Suprapubic skin (tissue), 4 donors: ENCODE results near the gene SPATA4. TPM values are rescaled to one million over a fixed set of nuclear protein-coding genes. Genes with fewer than 3 reads are reported as not detected.
"Not testable (repeated sequence)": the region's sequence is repeated elsewhere in the genome, so short reads cannot be mapped to it uniquely, and the experiment has no call there.

Experiments
- DNase-seq, 2 donors: peaks; one replicate each; pipeline ENCODE4 v3.0.0-alpha.2; 2019; ENCODE audit warnings: low spot score in 2 of 2
- H3K27ac ChIP-seq: fragments of 200-600 bp; sonication (generic); one replicate; pipeline ENCODE4 v1.5.1; 2019
- H3K27me3 ChIP-seq: fragments of 200-600 bp; sonication (generic); one replicate; pipeline ENCODE4 v1.5.1; 2019
- H3K36me3 ChIP-seq: fragments of 200-600 bp; sonication (generic); one replicate; pipeline ENCODE4 v1.5.1; 2019
- H3K4me1 ChIP-seq: fragments of 200-600 bp; sonication (generic); one replicate; pipeline ENCODE4 v1.5.1; 2019
- H3K4me3 ChIP-seq: fragments of 200-600 bp; sonication (generic); one replicate; pipeline ENCODE4 v1.5.1; 2019; ENCODE audit warnings: mild to moderate bottlenecking
- H3K9me3 ChIP-seq: fragments of 200-600 bp; sonication (generic); one replicate; pipeline ENCODE4 v1.5.1; 2019
- CTCF ChIP-seq, 2 donors: fragments of 200-600 bp in 1 of 2; fragments of 450-650 bp in 1 of 2; sonication (generic) in 1 of 2; IDR thresholded peaks; one replicate each; pipeline ENCODE4 v1.5.1; 2016 to 2019; ENCODE audit warnings: antibody characterized with exemption in 2 of 2, mild to moderate bottlenecking in 1 of 2, moderate library complexity in 1 of 2
- EP300 ChIP-seq: sonication (generic); formaldehyde crosslinking; IDR thresholded peaks from one replicate; pipeline ENCODE4 v1.6.1; 2017; ENCODE audit warnings: antibody characterized with exemption
- POLR2A ChIP-seq, 2 donors: fragments of 450-650 bp; IDR thresholded peaks; one replicate each; pipeline ENCODE4 v1.6.1; 2017; ENCODE audit warnings: antibody characterized with exemption in 2 of 2, mild to moderate bottlenecking in 2 of 2, moderate library complexity in 2 of 2
- POLR2AphosphoS5 ChIP-seq, 3 donors: sonication (generic); formaldehyde crosslinking; IDR thresholded peaks; one replicate each; pipeline ENCODE4 v1.6.1; 2017; ENCODE audit warnings: antibody characterized with exemption in 3 of 3
- WGBS: methylation state at CpG from one replicate; pipeline ENCODE4 v1.1.5; 2018; 5-methylcytosine and 5-hydroxymethylcytosine counted together
- total RNA-seq, 4 donors: library from RNA; depleted of rRNA; stranded (reverse); fragments of >200 nt; gene quantifications; one replicate each; pipeline ENCODE4 v1.1.0, GENCODE V29; 2016

Gene SPATA4
- total RNA-seq, 4 donors from 2014 or later: 0.57 TPM; not detected in 3

GRCh38 chr4:176217510-176217909 lies 22.1 kb upstream of the SPATA4 start:
- WGBS: 60% methylated on average over 2 of the region's 2 CpGs
- no peaks in the 10 kb centered on the region for H3K27me3 ChIP-seq
- H3K27ac ChIP-seq: no peak overlapping the region
- DNase-seq: no peak
- no peaks in the 10 kb centered on the region for H3K36me3 ChIP-seq
- H3K4me1 ChIP-seq: no peaks in the 10 kb centered on the region
- TF ChIP-seq CTCF (IDR thresholded peaks at IDR 0.05) (no peak), POLR2AphosphoS5 (IDR thresholded peaks at IDR 0.05) (no peak), POLR2A (IDR thresholded peaks at IDR 0.05) (no peak), EP300 (no peak)
- H3K4me3 ChIP-seq: no peak overlapping the region
- no peaks in the 10 kb centered on the region for H3K9me3 ChIP-seq

GRCh38 chr4:176212351-176212750 lies 17.0 kb upstream of the SPATA4 start:
- H3K36me3 ChIP-seq, H3K9me3 ChIP-seq, H3K4me3 ChIP-seq, DNase-seq, H3K27me3 ChIP-seq, H3K27ac ChIP-seq, H3K4me1 ChIP-seq: not testable (repeated sequence)
- 75% methylated on average over 3 of the region's 3 CpGs for WGBS

GRCh38 chr4:176210579-176211296 lies 15.4 kb upstream of the SPATA4 start:
- H3K27me3 ChIP-seq: peaks cover 6% of the 10 kb centered on the region
- no peaks in the 10 kb centered on the region for H3K36me3 ChIP-seq
- DNase-seq: no peak
- no peaks in the 10 kb centered on the region for H3K9me3 ChIP-seq
- 83% methylated on average over 7 of the region's 7 CpGs for WGBS
- no peak overlapping the region for H3K4me3 ChIP-seq
- no peak overlapping the region for H3K27ac ChIP-seq
- H3K4me1 ChIP-seq: no peaks in the 10 kb centered on the region
- TF ChIP-seq POLR2A (IDR thresholded peaks at IDR 0.05) (no peak), EP300 (no peak), POLR2AphosphoS5 (IDR thresholded peaks at IDR 0.05) (no peak), CTCF (IDR thresholded peaks at IDR 0.05) (no peak)

GRCh38 chr4:176210101-176210500 lies 14.7 kb upstream of the SPATA4 start:
- Histone ChIP-seq H3K4me1 (no peaks in the 10 kb centered on the region), H3K4me3 (no peak overlapping the region), H3K9me3 (no peaks in the 10 kb centered on the region), H3K36me3 (no peaks in the 10 kb centered on the region), H3K27me3 (peaks cover 8% of the 10 kb centered on the region), H3K27ac (no peak overlapping the region)
- 85% methylated on average over 3 of the region's 3 CpGs for WGBS
- TF ChIP-seq POLR2AphosphoS5 (IDR thresholded peaks at IDR 0.05): no peak
- no peak for TF ChIP-seq POLR2A (IDR thresholded peaks at IDR 0.05)
- TF ChIP-seq EP300: no peak
- TF ChIP-seq CTCF (IDR thresholded peaks at IDR 0.05): no peak
- DNase-seq: no peak

- Histone ChIP-seq H3K4me3 (no peak overlapping the region), H3K27ac (no peak overlapping the region), H3K36me3 (no peaks in the 10 kb centered on the region), H3K27me3 (peaks cover 11% of the 10 kb centered on the region), H3K4me1 (no peaks in the 10 kb centered on the region), H3K9me3 (no peaks in the 10 kb centered on the region)
- 82% methylated on average over 4 of the region's 4 CpGs for WGBS
- TF ChIP-seq POLR2A (IDR thresholded peaks at IDR 0.05) (no peak), EP300 (no peak), CTCF (IDR thresholded peaks at IDR 0.05) (no peak), POLR2AphosphoS5 (IDR thresholded peaks at IDR 0.05) (no peak)
- DNase-seq: no peak
Observed at GRCh38 chr4:176209535-176209934, 14.2 kb upstream of the SPATA4 start.

GRCh38 chr4:176207839-176208238 lies 12.5 kb upstream of the SPATA4 start:
- 71% methylated on average over 5 of the region's 5 CpGs for WGBS
- no peak overlapping the region for H3K27ac ChIP-seq
- no peaks in the 10 kb centered on the region for H3K9me3 ChIP-seq
- no peak for DNase-seq
- no peaks in the 10 kb centered on the region for H3K36me3 ChIP-seq
- TF ChIP-seq POLR2AphosphoS5 (IDR thresholded peaks at IDR 0.05): no peak
- no peak for TF ChIP-seq POLR2A (IDR thresholded peaks at IDR 0.05)
- no peak for TF ChIP-seq EP300
- no peak for TF ChIP-seq CTCF (IDR thresholded peaks at IDR 0.05)
- no peaks in the 10 kb centered on the region for H3K4me1 ChIP-seq
- no peak overlapping the region for H3K4me3 ChIP-seq
- peaks cover 11% of the 10 kb centered on the region for H3K27me3 ChIP-seq
